ENCODE measurements around the gene CD81. TPM values are rescaled to one million over a fixed set of nuclear protein-coding genes. Genes with fewer than 3 reads are reported as not detected.

Gene CD81
- total RNA-seq, 1 donor = 195 TPM

- Histone ChIP-seq H3K27ac (ENCODE audit: low read depth, low read length) (no peak overlapping the region), H4K20me1 (ENCODE audit: insufficient read depth, low read length) (peaks cover 20% of the 10 kb centered on the region), H3K4me3 (ENCODE audit: insufficient read depth, low read length) (no peak overlapping the region), H2AFZ (ENCODE audit: low read length) (no peak overlapping the region), H3K9me3 (ENCODE audit: low read depth, low read length) (no peaks in the 10 kb centered on the region), H3K4me2 (ENCODE audit: insufficient read depth, low read length) (no peak overlapping the region), H3K4me1 (ENCODE audit: insufficient read depth, low read length) (peaks cover 3% of the 10 kb centered on the region), H3K79me2 (ENCODE audit: insufficient read depth, low read length) (peaks cover 21% of the 10 kb centered on the region), H3K27me3 (ENCODE audit: insufficient read depth, low read length) (no peaks in the 10 kb centered on the region), H3K36me3 (ENCODE audit: insufficient read depth, low read length) (no peaks in the 10 kb centered on the region)
- peak; percentile 90 for DNase-seq (ENCODE audit: insufficient read length, low spot score, missing footprints)
- no peak for TF ChIP-seq CTCF (IDR thresholded peaks at IDR 0.05; ENCODE audit: extremely low read depth, low read depth, low read length)
Observed at GRCh38 chr11:2374456-2375201, 2.5 kb upstream of the CD81 start.

GRCh38 chr11:2375341-2375853, 1.7 kb upstream of the CD81 start:
- TF ChIP-seq CTCF (IDR thresholded peaks at IDR 0.05; ENCODE audit: extremely low read depth, low read depth, low read length) = no peak
- H3K36me3 ChIP-seq (ENCODE audit: insufficient read depth, low read length) = no peaks in the 10 kb centered on the region
- no peaks in the 10 kb centered on the region for H3K9me3 ChIP-seq (ENCODE audit: low read depth, low read length)
- H3K4me2 ChIP-seq (ENCODE audit: insufficient read depth, low read length) = no peak overlapping the region
- H3K27me3 ChIP-seq (ENCODE audit: insufficient read depth, low read length) = no peaks in the 10 kb centered on the region
- peaks cover 11% of the 10 kb centered on the region for H3K4me1 ChIP-seq (ENCODE audit: insufficient read depth, low read length)
- H3K27ac ChIP-seq (ENCODE audit: low read depth, low read length) = no peak overlapping the region
- peaks cover 29% of the 10 kb centered on the region for H3K79me2 ChIP-seq (ENCODE audit: insufficient read depth, low read length)
- H2AFZ ChIP-seq (ENCODE audit: low read length) = no peak overlapping the region
- H3K4me3 ChIP-seq (ENCODE audit: insufficient read depth, low read length) = no peak overlapping the region
- peaks cover 28% of the 10 kb centered on the region for H4K20me1 ChIP-seq (ENCODE audit: insufficient read depth, low read length)
- DNase-seq (ENCODE audit: insufficient read length, low spot score, missing footprints) = peak; percentile 68

GRCh38 chr11:2375964-2376551, 1.1 kb upstream of the CD81 start:
- H3K27me3 ChIP-seq (ENCODE audit: insufficient read depth, low read length) = no peaks in the 10 kb centered on the region
- H3K27ac ChIP-seq (ENCODE audit: low read depth, low read length) = no peak overlapping the region
- DNase-seq (ENCODE audit: insufficient read length, low spot score, missing footprints) = peak; percentile 22
- no peak for TF ChIP-seq CTCF (IDR thresholded peaks at IDR 0.05; ENCODE audit: extremely low read depth, low read depth, low read length)
- H3K4me3 ChIP-seq (ENCODE audit: insufficient read depth, low read length) = no peak overlapping the region
- H3K36me3 ChIP-seq (ENCODE audit: insufficient read depth, low read length) = no peaks in the 10 kb centered on the region
- peaks cover 36% of the 10 kb centered on the region for H3K79me2 ChIP-seq (ENCODE audit: insufficient read depth, low read length)
- H3K4me1 ChIP-seq (ENCODE audit: insufficient read depth, low read length) = peaks cover 16% of the 10 kb centered on the region
- no peak overlapping the region for H3K4me2 ChIP-seq (ENCODE audit: insufficient read depth, low read length)
- peaks cover 34% of the 10 kb centered on the region for H4K20me1 ChIP-seq (ENCODE audit: insufficient read depth, low read length)
- H3K9me3 ChIP-seq (ENCODE audit: low read depth, low read length) = no peaks in the 10 kb centered on the region
- no peak overlapping the region for H2AFZ ChIP-seq (ENCODE audit: low read length)
